Activated CD8-positive, alpha-beta T cell treated with anti-CD3 and anti-CD28 coated beads for 36 hours (primary cell): ENCODE measurements around the gene IP6K1. TPM values are rescaled to one million over a fixed set of nuclear protein-coding genes. Genes with fewer than 3 reads are reported as not detected.

Source experiments
- ATAC-seq: fragments of 200-7000 bp; cut with Tn5 transposase; one replicate; pipeline ENCODE4 v1.10.0; 2021; ENCODE audit warnings: mild to moderate bottlenecking, moderate library complexity
- CTCF ChIA-PET: fragments of 350-600 bp; sonication (Branson Sonifier 250); formaldehyde crosslinking; loops from one replicate; lab custom pipeline; 2021; ENCODE audit warnings: antibody characterized with exemption; lab: Charles Lee
- POLR2A ChIA-PET: fragments of 350-600 bp; sonication (Branson Sonifier 250); formaldehyde crosslinking; loops from one replicate; lab custom pipeline; 2021; ENCODE audit warnings: antibody characterized with exemption; lab: Charles Lee
- DNase-seq: peaks from one replicate; pipeline ENCODE4 v3.0.0-alpha.2; 2020
- H3K27ac Mint-ChIP-seq: one replicate; pipeline ENCODE4 v1.8.0; 2021; ENCODE audit warnings: mild to moderate bottlenecking, mixed read lengths
- H3K27me3 Mint-ChIP-seq: one replicate; pipeline ENCODE4 v1.8.0; 2021; ENCODE audit warnings: mixed read lengths
- H3K36me3 Mint-ChIP-seq: one replicate; pipeline ENCODE4 v1.8.0; 2021; ENCODE audit warnings: low read depth, mixed read lengths
- H3K4me1 Mint-ChIP-seq: one replicate; pipeline ENCODE4 v1.8.0; 2021; ENCODE audit warnings: low read depth, mixed read lengths
- H3K4me3 Mint-ChIP-seq: one replicate; pipeline ENCODE4 v1.8.0; 2021; ENCODE audit warnings: mild to moderate bottlenecking, moderate library complexity, mixed read lengths
- H3K9me3 Mint-ChIP-seq: one replicate; pipeline ENCODE4 v1.8.0; 2021; ENCODE audit warnings: mixed read lengths
- CTCF ChIP-seq: fragments of 200-600 bp; IDR thresholded peaks from one replicate; pipeline ENCODE4 v1.8.0; 2022; ENCODE audit warnings: antibody characterized with exemption, mild to moderate bottlenecking
- intact Hi-C: fragments of 100-400 bp; cut with micrococcal nuclease; formaldehyde crosslinking; loops from one replicate; pipeline ENCODE4 v1.10.0; 2022
- total RNA-seq, 2 experiments: library from RNA; stranded (reverse); gene quantifications; one replicate each; pipeline ENCODE4 v1.2.3, GENCODE V29; 2021

IP6K1 gene
- total RNA-seq, 2 experiments from 2014 or later, result 23.5 to 24.2 TPM

- Mint-ChIP-seq H3K36me3 (peaks cover 13% of the 10 kb centered on the region), H3K4me3 (no peak overlapping the region), H3K4me1 (peaks cover 9% of the 10 kb centered on the region), H3K27ac (no peak overlapping the region), H3K27me3 (no peaks in the 10 kb centered on the region), H3K9me3 (no peaks in the 10 kb centered on the region)
- intact Hi-C loops, result no loop called here
- TF ChIP-seq CTCF, result no peak
- DNase-seq (no peak), ATAC-seq (no peak)
- ChIA-PET POLR2A (interaction anchor here (1.4 to 1.6 kb wide), 2 partner anchors 9 to 17 kb away, joined by 3 to 4 read pairs; no protein-coding TSS in a partner anchor), CTCF (interaction anchor here (1.5 kb wide), 1 partner anchor 9 kb away, joined by 3 read pairs; no protein-coding TSS in a partner anchor)
Measured at GRCh38 chr3:49727154-49727923, 59.0 kb downstream of the IP6K1 start.

DNA sequence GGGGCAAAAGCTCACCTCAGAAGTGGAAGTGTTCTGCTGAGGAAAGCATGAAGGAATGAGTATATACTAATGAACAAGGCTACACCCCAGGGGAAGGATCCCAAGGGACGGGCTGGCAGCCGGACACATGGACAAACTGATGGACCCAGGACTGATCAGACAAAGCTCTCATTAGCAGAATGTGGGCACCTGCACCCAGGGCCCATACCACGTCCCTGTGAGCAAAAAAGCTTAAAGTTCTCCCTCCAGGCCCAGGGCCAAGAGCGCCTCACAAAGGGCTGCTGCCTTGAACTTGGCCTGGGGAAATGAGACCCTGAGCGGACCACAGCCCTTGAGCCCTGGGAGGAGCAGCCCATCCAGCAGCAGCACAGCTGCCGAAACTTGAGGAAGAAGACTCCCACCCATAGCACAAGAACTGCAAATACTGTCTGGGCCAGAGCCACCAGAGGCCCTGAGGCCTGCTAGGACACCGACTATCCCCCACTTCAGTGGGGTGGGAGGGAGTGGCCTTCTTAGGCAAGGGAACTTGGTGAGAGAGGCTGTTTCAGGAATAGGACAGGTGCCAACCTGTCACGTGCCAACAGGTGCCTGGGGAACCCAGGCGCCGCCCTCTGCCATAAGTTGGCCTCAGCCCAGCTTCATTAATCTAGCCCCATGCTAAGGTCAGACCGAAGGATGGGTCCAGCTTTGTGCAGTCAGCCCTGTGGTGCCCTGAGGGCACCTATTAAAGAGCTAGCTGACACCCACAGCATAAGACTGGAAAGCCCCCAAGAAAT, 60.2 kb downstream of the IP6K1 start:
- intact Hi-C loops, result no loop called here
- no peak for DNase-seq
- peaks cover 19% of the 10 kb centered on the region for H3K36me3 Mint-ChIP-seq
- ChIA-PET POLR2A (interaction anchor here (1.4 to 1.6 kb wide), 2 partner anchors 8 to 19 kb away, joined by 3 to 4 read pairs; no protein-coding TSS in a partner anchor), CTCF (interaction anchor here (0.7 to 1.5 kb wide), 3 partner anchors 7 to 186 kb away, joined by 3 read pairs; no protein-coding TSS in a partner anchor)
- H3K9me3 Mint-ChIP-seq, result no peaks in the 10 kb centered on the region
- no peaks in the 10 kb centered on the region for H3K27me3 Mint-ChIP-seq
- peaks cover 12% of the 10 kb centered on the region for H3K4me1 Mint-ChIP-seq
- no peak overlapping the region for H3K4me3 Mint-ChIP-seq
- ATAC-seq, result no peak
- no peak overlapping the region for H3K27ac Mint-ChIP-seq
- no peak for TF ChIP-seq CTCF

DNA sequence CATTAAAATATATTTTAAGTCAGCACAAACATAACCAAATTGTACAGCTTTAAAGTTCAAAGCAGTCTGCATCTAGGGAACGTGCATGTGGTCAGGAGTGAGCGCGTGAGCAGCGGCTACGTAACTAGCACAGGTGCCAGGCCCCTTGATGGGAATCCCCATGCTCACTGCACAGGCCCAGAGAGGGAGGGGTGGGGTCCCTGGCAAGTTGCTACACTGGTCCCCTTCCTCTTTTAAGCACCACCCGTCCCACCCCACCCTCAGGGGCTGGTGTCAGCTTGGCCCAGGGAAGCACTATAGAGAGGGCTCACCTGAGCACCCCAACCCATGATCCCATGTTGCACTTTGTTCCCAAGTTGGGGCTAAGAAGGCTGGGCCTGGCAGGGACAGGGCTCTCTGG, 61.8 kb downstream of the IP6K1 start:
- ChIA-PET CTCF (interaction anchor here (1.3 to 1.4 kb wide), 3 partner anchors 23 to 185 kb away, joined by 5 read pairs; partner anchors contain the start of gene INKA1), POLR2A (interaction anchor here (1.0 to 7.6 kb wide), 6 partner anchors 8 to 215 kb away, joined by 3 to 40 read pairs (median 4); partner anchors contain the start of genes IP6K1 and RBM6)
- peak; percentile 69 for DNase-seq
- TF ChIP-seq CTCF, result no peak
- peaks cover 19% of the 10 kb centered on the region for H3K36me3 Mint-ChIP-seq
- H3K27ac Mint-ChIP-seq, result peak overlapping the region; percentile 97
- H3K9me3 Mint-ChIP-seq, result no peaks in the 10 kb centered on the region
- H3K27me3 Mint-ChIP-seq, result no peaks in the 10 kb centered on the region
- H3K4me3 Mint-ChIP-seq, result peak overlapping the region; percentile 92
- intact Hi-C loops, result no loop called here
- H3K4me1 Mint-ChIP-seq, result peaks cover 18% of the 10 kb centered on the region
- ATAC-seq, result no peak

GRCh38 chr3:49723628-49724551, 62.5 kb downstream of the IP6K1 start, which contains the start of gene GMPPB:
TSS of gene GMPPB (minus strand) at chr3:49723951. CDS start at chr3:49723726, 225 bp downstream.
- TF ChIP-seq CTCF, result no peak
- intact Hi-C loops, result no loop called here
- peak within 1 kb of the TSS; percentile 97 for H3K27ac Mint-ChIP-seq
- H3K36me3 Mint-ChIP-seq, result peaks cover 19% of the 10 kb centered on the region
- CTCF ChIA-PET, result interaction anchor here (1.3 to 1.4 kb wide), 3 partner anchors 22 to 184 kb away, joined by 5 read pairs; partner anchors contain the start of gene INKA1
- H3K4me3 Mint-ChIP-seq, result peak within 1 kb of the TSS; percentile 92
- H3K27me3 Mint-ChIP-seq, result no peaks in the 10 kb centered on the region
- DNase-seq (peak; percentile 96), ATAC-seq (peak; percentile 82)
- POLR2A ChIA-PET, result interaction anchor here (0.9 to 7.6 kb wide), 10 partner anchors 8 to 216 kb away, joined by 3 to 40 read pairs (median 4); partner anchors contain the start of genes IP6K1 and RBM6
- peaks cover 21% of the 10 kb centered on the region for H3K4me1 Mint-ChIP-seq
- no peaks in the 10 kb centered on the region for H3K9me3 Mint-ChIP-seq
